CD1c-positive myeloid dendritic cell (primary cell): ENCODE data around the gene KMT5C.

Experiments
- DNase-seq: peaks from one replicate; pipeline ENCODE4 v3.0.0-alpha.2; 2016; ENCODE audit errors: extremely low spot score

KMT5C gene

GRCh38 chr19:55368701-55369563 is 29.3 kb downstream of the KMT5C start:
- peak; percentile 72 for DNase-seq

DNA sequence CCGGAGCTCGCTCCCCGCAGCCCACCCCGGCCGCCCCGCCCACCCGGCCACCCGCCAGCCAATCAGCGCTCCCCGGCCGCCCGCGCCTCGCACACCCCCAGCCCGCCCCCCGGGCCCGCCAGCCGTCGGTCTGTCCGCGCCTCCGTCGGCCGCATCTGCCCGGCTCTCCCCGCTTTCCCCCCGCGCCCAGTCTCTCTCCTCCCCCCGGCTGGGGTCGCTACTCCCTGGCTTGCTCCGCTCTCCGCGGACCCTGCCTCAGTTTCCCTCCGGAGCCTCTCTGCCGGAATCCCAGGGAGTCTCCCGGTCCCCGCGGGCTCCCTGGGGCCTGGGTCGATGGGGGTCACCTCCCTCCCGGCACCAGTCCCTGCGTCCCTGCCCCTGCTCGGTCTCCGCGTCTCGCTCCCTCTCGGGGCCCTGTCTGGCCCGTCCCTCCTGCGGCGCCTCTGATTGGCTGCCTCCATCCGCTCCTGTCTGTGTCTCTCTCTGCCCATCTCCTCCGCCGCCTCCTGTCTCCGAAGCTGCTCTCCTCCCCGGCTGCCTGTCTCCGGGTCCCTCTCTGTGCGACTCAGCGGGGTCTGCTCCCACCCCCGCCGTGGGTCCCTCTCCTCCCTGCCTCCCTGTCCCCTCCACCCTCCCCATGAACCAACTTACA is 30.1 kb downstream of the KMT5C start:
- no peak for DNase-seq

DNA sequence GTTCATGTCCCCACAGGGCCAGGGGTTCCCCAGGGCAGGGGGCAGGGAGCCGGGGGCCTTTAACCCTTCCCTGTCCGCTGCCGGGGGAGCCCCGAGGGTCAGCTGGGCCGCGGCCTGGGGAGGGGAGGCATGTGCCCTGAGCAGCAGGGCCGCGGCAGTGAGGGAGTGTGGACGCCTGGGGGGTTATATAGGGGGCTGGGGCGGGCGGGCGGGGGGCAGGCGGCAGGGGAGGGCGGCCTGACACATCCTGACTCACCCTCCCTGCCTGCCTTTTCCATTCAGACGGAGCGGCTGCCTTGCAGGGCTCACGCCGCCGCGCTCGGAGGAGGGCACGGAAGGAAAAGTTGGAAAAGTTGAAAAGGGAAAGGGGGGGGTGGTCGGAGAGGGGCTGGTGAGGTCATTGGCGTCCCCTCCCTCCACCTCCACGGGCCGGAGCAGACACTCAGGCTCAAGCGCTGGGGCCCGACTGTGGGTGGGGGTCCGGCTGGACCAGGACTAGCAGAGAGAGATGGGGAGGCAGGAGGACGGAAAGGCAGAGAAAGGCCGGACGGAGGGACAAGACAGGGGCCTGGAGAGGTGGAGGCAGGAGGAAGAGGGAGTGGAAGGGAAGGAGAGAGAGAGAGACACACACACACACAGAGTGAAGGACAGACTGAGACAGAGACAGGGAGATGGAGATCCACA is 30.8 kb downstream of the KMT5C start, which contains the start of gene IL11:
Gene IL11 (minus strand): TSS at position 159 of the 684 bp plus-strand sequence. CDS start 153 bp downstream, at position 6.
- DNase-seq: no peak

GRCh38 chr19:55372316-55373081 is 32.8 kb downstream of the KMT5C start:
- no peak for DNase-seq

DNA sequence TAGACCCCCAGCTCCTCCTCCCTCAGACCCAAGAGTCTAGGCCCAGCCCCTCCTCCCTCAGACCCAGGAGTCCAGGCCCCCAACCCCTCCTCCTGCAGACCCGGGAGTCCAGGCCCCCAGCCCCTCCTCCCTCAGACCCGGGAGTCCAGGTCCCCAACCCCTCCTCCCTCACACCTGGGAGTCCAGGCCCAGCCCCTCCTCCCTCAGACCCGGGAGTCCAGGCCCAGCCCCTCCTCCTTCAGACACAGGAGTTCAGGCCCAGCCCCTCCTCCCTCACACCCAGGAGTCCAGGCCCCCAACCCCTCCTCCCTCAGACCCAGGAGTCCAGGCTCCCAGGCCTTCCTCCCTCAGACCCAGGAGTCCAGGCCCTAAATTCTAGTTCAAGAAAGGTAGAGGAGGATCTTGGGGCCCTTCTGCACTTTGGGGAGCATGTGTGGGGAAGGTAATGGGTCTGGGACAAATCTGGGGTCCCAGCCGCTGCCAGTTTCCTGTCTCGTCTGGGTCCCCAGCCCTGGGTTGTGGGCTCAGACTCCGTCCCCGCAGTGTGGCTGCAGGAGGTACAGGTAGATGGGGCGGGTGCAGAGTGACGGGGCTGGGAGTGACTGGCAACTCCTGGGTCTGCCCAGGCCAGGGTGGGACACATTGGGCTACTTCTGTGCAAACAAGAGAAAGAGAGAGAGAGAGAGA is 33.8 kb downstream of the KMT5C start:
- DNase-seq: no peak

DNA sequence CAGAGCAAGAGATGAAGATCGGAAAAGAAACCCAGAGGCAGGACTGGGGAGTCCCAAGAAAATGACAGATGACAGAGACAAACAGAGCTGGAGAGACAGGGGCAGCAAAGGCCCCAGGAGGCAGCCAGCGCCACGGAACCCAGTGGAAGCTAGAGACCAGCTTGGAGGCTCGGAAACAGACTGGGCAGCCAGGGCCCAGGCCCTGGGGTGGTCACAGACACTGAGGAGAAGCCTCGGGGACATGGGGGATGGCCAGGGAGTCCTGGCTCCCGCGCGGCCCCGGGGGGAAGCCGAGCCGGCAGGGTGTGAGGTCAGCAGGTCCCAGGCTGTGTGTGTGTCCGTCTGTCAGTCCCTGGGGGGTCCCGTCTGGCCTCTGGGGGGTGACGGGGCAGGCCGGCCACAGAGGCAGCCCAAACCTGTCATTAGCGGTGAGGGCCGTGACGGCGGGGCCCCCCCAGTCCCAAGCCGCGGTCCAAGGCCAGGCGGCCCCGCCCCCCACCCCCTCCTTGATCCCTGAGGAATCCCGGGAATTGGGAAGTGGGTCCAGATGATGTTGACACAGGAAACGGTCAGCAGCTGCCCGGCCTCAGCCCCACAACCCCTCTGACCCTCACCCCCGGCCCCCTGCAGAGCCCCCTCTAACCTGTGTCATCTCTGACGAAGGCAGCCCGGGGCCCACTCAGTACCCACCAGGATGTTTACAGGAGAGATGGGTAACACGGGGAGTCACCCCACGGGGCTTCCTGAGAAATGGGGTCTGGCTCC is 34.5 kb downstream of the KMT5C start:
- no peak for DNase-seq

GRCh38 chr19:55376241-55376933 is 36.7 kb downstream of the KMT5C start, which contains the start of gene TMEM190:
TSS of gene TMEM190 (plus strand) at chr19:55376826. CDS start at chr19:55376854, 28 bp downstream.
- DNase-seq: no peak

DNA sequence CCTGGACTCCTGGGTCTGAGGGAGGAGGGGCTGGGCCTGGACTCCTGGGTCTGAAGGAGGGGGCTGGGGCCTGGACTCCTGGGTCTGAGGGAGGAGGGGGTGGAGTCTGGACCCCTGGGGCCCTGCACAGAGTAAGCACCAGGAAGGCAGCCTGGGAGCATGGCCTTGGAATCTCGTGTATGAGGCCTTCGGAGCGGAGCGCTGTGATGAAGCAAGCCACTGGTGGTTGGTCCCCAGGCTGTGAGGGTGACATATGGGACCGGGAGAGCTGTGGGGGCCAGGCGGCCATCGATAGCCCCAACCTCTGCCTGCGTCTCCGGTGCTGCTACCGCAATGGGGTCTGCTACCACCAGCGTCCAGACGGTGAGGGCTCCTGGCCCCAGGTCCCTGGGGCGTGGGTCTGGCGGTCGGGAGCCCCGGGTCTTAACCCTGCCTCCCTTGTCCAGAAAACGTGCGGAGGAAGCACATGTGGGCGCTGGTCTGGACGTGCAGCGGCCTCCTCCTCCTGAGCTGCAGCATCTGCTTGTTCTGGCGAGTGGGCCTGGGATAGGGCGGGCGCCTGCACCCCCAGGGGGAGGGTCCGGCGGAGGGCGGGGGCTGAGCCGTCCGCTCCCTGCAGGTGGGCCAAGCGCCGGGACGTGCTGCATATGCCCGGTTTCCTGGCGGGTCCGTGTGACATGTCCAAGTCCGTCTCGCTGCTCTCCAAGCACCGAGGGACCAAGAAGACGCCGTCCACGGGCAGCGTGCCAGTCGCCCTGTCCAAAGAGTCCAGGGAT is 37.9 kb downstream of the KMT5C start:
- DNase-seq: no peak

- DNase-seq: no peak
These were observed 39.5 kb downstream of the KMT5C start for GRCh38 chr19:55379174-55379573.

GRCh38 chr19:55382013-55382412 is 42.3 kb downstream of the KMT5C start:
- no peak for DNase-seq

DNA sequence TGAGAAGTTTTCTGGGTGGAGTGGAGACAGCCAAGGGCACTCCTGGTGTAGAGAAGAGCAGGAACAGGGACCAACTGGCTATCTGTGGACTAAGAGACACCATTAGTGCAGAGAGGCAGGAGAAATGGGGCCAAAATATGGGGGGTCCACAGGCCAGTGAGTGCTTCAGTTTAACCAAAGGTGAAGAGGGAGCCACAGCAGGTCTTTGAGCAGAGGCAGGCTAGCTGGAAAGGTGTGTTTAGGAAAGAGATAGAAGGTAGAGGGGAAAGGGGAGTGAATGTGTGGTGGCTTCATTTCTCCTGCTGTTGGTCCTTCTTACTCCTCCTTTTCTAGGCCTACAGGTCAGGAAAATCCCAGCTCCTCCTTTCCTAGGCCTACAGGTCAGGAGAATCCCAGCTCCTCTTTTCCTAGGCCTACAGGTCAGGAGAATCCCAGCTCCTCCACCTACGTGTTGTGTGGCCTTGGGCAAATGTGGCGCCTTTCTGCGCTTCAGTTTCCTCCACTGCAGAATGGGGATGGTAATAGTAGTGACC is 42.9 kb downstream of the KMT5C start:
- no peak for DNase-seq

- peak; percentile 67 for DNase-seq
These were observed 43.8 kb downstream of the KMT5C start for GRCh38 chr19:55383279-55384130.

DNA sequence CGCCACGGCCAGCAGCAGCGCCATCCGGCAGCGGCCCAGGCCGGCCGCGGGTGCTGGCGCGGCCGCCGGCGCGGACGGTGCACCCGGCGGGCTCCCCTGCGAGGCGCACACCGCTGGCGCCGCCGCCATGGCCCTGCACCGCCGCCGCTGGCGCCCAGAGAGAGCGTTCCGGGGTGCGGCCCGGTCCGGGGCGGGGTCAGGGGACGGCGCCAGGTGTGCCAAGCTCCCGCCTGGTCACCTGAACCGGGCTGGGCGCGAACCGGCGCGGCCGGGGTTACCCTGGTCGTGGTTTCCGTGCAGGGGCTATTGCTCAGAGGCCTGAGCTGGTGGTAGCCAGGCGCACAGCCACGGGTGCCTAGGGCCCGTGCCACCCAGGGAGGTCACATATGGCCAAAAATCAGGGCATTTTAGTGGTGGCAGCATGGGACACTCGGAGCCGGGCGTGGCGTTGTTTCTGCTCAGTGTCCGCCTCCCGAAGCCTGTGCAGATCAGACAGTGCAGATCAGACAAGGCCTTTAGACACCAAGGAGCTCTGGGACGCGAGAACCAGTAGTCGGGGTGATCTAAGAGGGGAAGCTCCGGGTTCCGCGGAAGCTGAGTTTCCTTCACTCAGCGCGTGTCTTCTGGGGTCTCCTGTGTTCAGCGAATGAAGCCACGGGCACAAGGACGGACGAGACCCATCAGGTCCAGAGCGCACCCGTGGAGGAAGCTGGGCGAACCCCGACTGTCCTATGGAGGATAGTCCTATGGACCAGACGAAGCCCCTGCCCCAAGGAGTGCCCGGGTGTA is 44.6 kb downstream of the KMT5C start, which contains the start of gene TMEM238:
Gene TMEM238 (minus strand): TSS at position 162 of the 789 bp plus-strand sequence. CDS start 33 bp downstream, at position 129.
- DNase-seq: peak; percentile 39

- peak; percentile 98 for DNase-seq
These were observed 45.4 kb downstream of the KMT5C start for GRCh38 chr19:55384920-55385723.

DNA sequence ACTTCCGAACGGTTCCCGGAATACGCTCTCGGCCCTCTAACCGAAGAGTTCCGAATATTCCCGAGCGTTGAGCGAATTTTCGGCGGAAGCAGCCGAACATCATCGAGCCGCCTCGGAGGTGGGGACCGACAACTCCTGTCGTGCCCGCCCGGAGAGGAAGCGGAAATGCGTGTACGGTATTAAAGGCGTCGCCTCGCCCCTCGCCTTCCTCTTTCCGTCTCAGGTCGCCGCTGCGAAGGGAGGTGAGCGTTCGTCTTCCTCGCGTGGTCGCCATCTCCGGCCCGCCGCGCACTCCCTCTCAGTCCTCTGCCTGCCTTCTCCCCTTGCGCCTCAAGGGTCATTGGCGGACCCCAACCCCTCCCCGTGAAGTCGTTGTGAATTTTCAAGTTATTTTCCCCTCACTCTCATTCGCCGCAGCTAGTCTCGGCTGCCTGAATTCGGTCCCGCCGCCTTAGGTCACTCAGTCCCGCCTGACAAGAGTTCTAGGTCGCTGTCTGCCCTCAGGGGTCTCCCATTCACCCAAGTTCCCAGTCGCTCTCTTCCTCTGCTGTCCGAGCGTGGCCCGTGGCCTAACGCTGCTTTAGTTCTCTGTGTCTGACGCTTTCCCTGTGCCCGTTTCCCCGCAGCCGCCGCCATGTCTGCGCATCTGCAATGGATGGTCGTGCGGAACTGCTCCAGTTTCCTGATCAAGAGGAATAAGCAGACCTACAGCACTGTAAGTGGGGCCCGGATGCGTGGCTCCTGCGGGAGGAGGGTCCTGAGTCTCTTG is 46.2 kb downstream of the KMT5C start, which contains the start of gene RPL28:
Gene RPL28 (plus strand): TSS at position 209 of the 769 bp plus-strand sequence. CDS start 426 bp downstream, at position 635.
- DNase-seq: peak; percentile 100
